K562 (cell line): ENCODE measurements around the gene EFCAB10. TPM values are rescaled to one million over a fixed set of nuclear protein-coding genes. Genes with fewer than 3 reads are reported as not detected.

Experiments used
- CBX1 ChIP-seq: sonication (generic); IDR thresholded peaks from 2 replicates; pipeline ENCODE4 v1.6.1; 2016; ENCODE audit warnings: antibody characterized with exemption, low read depth, mild to moderate bottlenecking
- CGGBP1 ChIP-seq: fragments of 250-450 bp; sonication (Bioruptor Pico); IDR thresholded peaks from 2 replicates; pipeline ENCODE4 v1.9.0; 2021; ENCODE audit warnings: mild to moderate bottlenecking
- CTCFL ChIP-seq: IDR thresholded peaks from 2 replicates; pipeline ENCODE4 v1.6.1; 2011; ENCODE audit warnings: borderline replicate concordance, low read depth, mild to moderate bottlenecking, moderate library complexity, low read length; ENCODE audit not compliant: insufficient read depth, poor library complexity, severe bottlenecking
- E2F1 ChIP-seq: sonication (generic); formaldehyde crosslinking; IDR thresholded peaks from 2 replicates; pipeline ENCODE4 v1.8.1; 2023; ENCODE audit warnings: mild to moderate bottlenecking, missing genetic modification reagents, moderate library complexity
- ESRRB ChIP-seq: fragments of 250-450 bp; sonication (Bioruptor Pico); IDR thresholded peaks from 2 replicates; pipeline ENCODE4 v1.5.0; 2020; ENCODE audit warnings: mild to moderate bottlenecking, moderate library complexity, borderline replicate concordance
- KDM5B ChIP-seq: fragments of 200-600 bp; sonication (generic); IDR thresholded peaks from 2 replicates; pipeline ENCODE4 v1.6.1; 2012; ENCODE audit warnings: low read depth, mild to moderate bottlenecking, moderate library complexity, low read length, control low read depth, inconsistent platforms; ENCODE audit not compliant: insufficient replicate concordance
- KLF6 ChIP-seq: fragments of 250-450 bp; sonication (Bioruptor Pico); IDR thresholded peaks from 2 replicates; pipeline ENCODE4 v1.4.0; 2020; ENCODE audit warnings: mild to moderate bottlenecking, moderate library complexity, borderline replicate concordance
- MAX ChIP-seq: sonication (generic); formaldehyde crosslinking; IDR thresholded peaks from 2 replicates; pipeline ENCODE4 v1.9.0; 2022; ENCODE audit warnings: mild to moderate bottlenecking, missing genetic modification reagents
- MTA3 ChIP-seq: fragments of 450-650 bp; formaldehyde crosslinking; IDR thresholded peaks from 2 replicates; pipeline ENCODE4 v1.6.1; 2017; ENCODE audit warnings: mild to moderate bottlenecking, borderline replicate concordance
- NRF1 ChIP-seq, 2 experiments: fragments of 450-650 bp; IDR thresholded peaks in 1 of 2; conservative IDR thresholded peaks in 1 of 2; 2 replicates each; pipeline ENCODE4 v1.6.1; 2014; ENCODE audit warnings: mild to moderate bottlenecking in 2 of 2
- POLR2B ChIP-seq: fragments of 450-650 bp; IDR thresholded peaks from 2 replicates; pipeline ENCODE4 v1.6.1; 2018; ENCODE audit warnings: low read depth; ENCODE audit not compliant: partially characterized antibody
- RNF2 ChIP-seq: sonication (generic); IDR thresholded peaks from 2 replicates; pipeline ENCODE4 v1.6.1; 2016
- THRB ChIP-seq: fragments of 450-650 bp; formaldehyde crosslinking; conservative IDR thresholded peaks from 2 replicates; pipeline ENCODE4 v1.4.0; 2022; ENCODE audit warnings: mild to moderate bottlenecking, missing genetic modification characterization
- UBTF ChIP-seq, 2 experiments: IDR thresholded peaks; 2 replicates each; pipeline ENCODE4 v1.6.1; 2012; ENCODE audit warnings: improper control_type of control experiment in 2 of 2, low read depth in 2 of 2, low read length in 2 of 2, borderline replicate concordance in 1 of 2
- XRCC5 ChIP-seq: fragments of 200-400 bp; formaldehyde crosslinking; IDR thresholded peaks from 2 replicates; pipeline ENCODE4 v1.6.1; 2017; ENCODE audit warnings: low read depth, mild to moderate bottlenecking, low read length
- ZNF212 ChIP-seq: fragments of 450-650 bp; formaldehyde crosslinking; IDR thresholded peaks from 2 replicates; pipeline ENCODE4 v1.4.0; 2020; ENCODE audit warnings: mild to moderate bottlenecking
- polyA plus RNA-seq, 8 experiments: library from polyadenylated mRNA; depleted of rRNA in 4 of 8; stranded (reverse) in 5 of 8; unstranded in 3 of 8; fragments of >200 nt; fragmentation: Nextera tagmentation in 2 of 8; fragmentation: Illumina TruSeq in 1 of 8; extraction: Ambion mirVana in 2 of 8; extraction: Trizol in 1 of 8; gene quantifications; 2 replicates each; pipeline versions ENCODE4 v1.2.1 to v1.2.3, GENCODE V29; 2011 to 2014; ENCODE audit warnings: inconsistent platforms in 1 of 8, missing spikeins in 1 of 8
- total RNA-seq, 7 experiments: library from RNA; depleted of rRNA in 6 of 7; stranded (reverse); fragments of >200 nt in 6 of 7; fragmentation: Illumina TruSeq in 2 of 7; extraction: Trizol in 2 of 7; gene quantifications; 2 replicates each; pipeline versions ENCODE4 v1.2.1 to v1.2.3, GENCODE V29; 2011 to 2021; ENCODE audit warnings: low replicate concordance in 1 of 7

Gene EFCAB10
- total and polyA plus RNA-seq, 9 of the 15 experiments (the other 6 are each of a cell fraction or from before 2014, with no cell fraction given) = 5.0 to 21.4 (median 16.8) TPM

GRCh38 chr7:105521717-105522463, 59.4 kb downstream of the EFCAB10 start, which contains the start of gene PUS7 (continued):
- TF ChIP-seq UBTF (IDR thresholded peaks at IDR 0.05; ENCODE audit: borderline replicate concordance in 1 of 2, low read depth in 2 of 2, low read length in 2 of 2) (peak in 1 of 2 experiments; percentile 62; a peak in 1 of 4 replicates), MAX (peak; percentile 58; the same call in 1 of the 2 replicates), RNF2 (0 out of 2 replicates have a peak, but pooled peaks have one; percentile 6), THRB (CRISPR knock-in tag) (no peak), KDM5B (peak; percentile 89), POLR2B (peak; percentile 60), CTCFL (peak; percentile 1), CBX1 (0 out of 2 replicates have a peak, but pooled peaks have one; percentile 50), MTA3 (0 out of 2 replicates have a peak, but pooled peaks have one; percentile 64), ESRRB (CRISPR knock-in tag) (no peak), CGGBP1 (CRISPR knock-in tag) (0 out of 2 replicates have a peak, but pooled peaks have one; percentile 41), XRCC5 (0 out of 2 replicates have a peak, but pooled peaks have one; percentile 83), KLF6 (CRISPR knock-in tag) (no peak), ZNF212 (CRISPR knock-in tag) (0 out of 2 replicates have a peak, but pooled peaks have one; percentile 44), E2F1 (CRISPR knock-in tag) (0 out of 2 replicates have a peak, but pooled peaks have one; percentile 14), NRF1 (conservative IDR thresholded peaks at IDR 0.05 in 1 of 2, IDR thresholded peaks at IDR 0.05 in 1 of 2) (peak; percentile 85 to 87; a peak in 3 of 4 replicates)
